Peyer's patch (tissue), 4 donors: ENCODE measurements around the gene SPATA31C2. TPM values are rescaled to one million over a fixed set of nuclear protein-coding genes. Genes with fewer than 3 reads are reported as not detected.
"Not testable (repeated sequence)": the region's sequence is repeated elsewhere in the genome, so short reads cannot be mapped to it uniquely, and the experiment has no call there.

Source experiments
- DNase-seq, 3 donors: peaks; one replicate each; pipeline ENCODE4 v3.0.0-alpha.2; 2017 to 2019
- H3K27ac ChIP-seq, 4 donors: fragments of 200-600 bp; sonication (generic); one replicate each; pipeline ENCODE4 v1.5.1; 2016 to 2019
- H3K27me3 ChIP-seq, 2 donors: fragments of 200-600 bp; sonication (generic); one replicate each; pipeline ENCODE4 v1.5.1; 2019
- H3K36me3 ChIP-seq, 3 donors: fragments of 200-600 bp; sonication (generic); one replicate each; pipeline ENCODE4 v1.5.1; 2016 to 2019
- H3K4me1 ChIP-seq, 4 donors: fragments of 200-600 bp; sonication (generic); one replicate each; pipeline ENCODE4 v1.5.1; 2016 to 2019
- H3K4me3 ChIP-seq, 4 donors: fragments of 200-600 bp; sonication (generic); 1 replicate in 3 of 4; 2 replicates in 1 of 4; pipeline ENCODE4 v1.5.1; 2016 to 2019; ENCODE audit warnings: mild to moderate bottlenecking in 1 of 4
- H3K9me3 ChIP-seq, 4 donors: fragments of 200-600 bp; sonication (generic); one replicate each; pipeline ENCODE4 v1.5.1; 2016 to 2019; ENCODE audit warnings: mild to moderate bottlenecking in 1 of 4
- CTCF ChIP-seq, 6 experiments: fragments of 450-650 bp in 4 of 6; fragments of 200-600 bp in 2 of 6; sonication (generic) in 1 of 6; IDR thresholded peaks; one replicate each; pipeline ENCODE4 v1.5.1; 2017 to 2019; ENCODE audit warnings: antibody characterized with exemption in 6 of 6, mild to moderate bottlenecking in 3 of 6, moderate library complexity in 1 of 6
- POLR2A ChIP-seq, 2 donors: fragments of 450-650 bp; IDR thresholded peaks; one replicate each; pipeline ENCODE4 v1.5.1; 2017; ENCODE audit warnings: antibody characterized with exemption in 2 of 2, mild to moderate bottlenecking in 2 of 2, moderate library complexity in 2 of 2
- total RNA-seq, 4 donors: library from RNA; depleted of rRNA; stranded (reverse); fragments of >200 nt; gene quantifications; one replicate each; pipeline ENCODE4 v1.1.0, GENCODE V29; 2016

SPATA31C2 gene
- total RNA-seq, 4 donors from 2014 or later, result not detected

DNA sequence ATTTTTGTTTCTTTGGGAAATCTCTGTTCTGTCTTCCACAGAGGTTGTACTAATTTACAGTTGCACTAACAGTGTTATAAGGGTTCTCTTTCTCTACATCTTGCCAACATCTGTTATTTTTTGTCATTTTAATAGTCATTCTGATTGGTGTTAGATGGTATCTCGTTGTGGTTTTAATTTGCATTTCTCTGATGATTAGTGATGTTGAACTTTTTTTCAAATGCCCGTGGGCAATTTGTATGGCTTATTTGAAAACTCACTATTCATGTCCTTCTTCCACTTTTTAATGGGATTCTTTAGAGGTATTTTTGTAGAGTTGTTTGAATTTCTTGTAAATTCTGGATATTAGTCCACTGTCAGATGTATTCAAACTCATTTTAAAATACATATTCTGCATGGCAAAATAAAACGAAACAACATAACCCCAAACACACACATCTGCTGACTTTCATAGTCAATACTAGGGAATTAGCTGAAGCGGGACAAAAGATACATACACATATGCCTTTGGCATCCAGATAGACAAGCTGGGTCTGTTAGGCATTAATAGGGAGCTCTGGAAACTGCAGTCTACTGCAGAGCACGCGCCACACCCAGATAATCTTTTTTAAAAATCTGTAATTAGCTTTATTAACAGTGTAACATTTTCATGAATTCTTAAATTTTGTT is 5.8 kb upstream of the SPATA31C2 start:
- H3K27ac ChIP-seq, result no peak overlapping the region
- no peak for DNase-seq
- H3K9me3 ChIP-seq, result no peaks in the 10 kb centered on the region
- TF ChIP-seq CTCF (IDR thresholded peaks at IDR 0.05) (no peak), POLR2A (IDR thresholded peaks at IDR 0.05) (no peak)
- no peaks in the 10 kb centered on the region for H3K4me1 ChIP-seq
- H3K36me3 ChIP-seq, result no peaks in the 10 kb centered on the region
- no peaks in the 10 kb centered on the region for H3K27me3 ChIP-seq
- no peak overlapping the region for H3K4me3 ChIP-seq

DNA sequence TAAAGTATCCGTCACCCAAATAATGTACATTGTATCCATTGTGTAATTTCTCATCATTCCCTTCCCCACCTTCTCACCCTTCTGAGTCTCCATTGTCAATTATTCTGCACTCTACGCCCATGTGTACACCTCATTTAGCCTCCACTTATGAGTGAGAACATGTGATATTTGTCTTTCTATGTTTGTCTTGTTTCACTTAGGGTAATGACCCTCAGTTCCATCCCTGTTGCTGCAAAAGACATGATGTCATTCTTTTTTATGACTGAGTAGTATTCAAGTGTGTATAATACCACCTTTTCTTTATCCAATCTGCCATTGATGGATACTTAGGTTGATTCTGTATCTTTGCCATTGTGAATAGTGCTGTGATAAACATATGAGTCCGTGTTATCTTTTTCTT is 4.9 kb upstream of the SPATA31C2 start:
- Histone ChIP-seq H3K9me3 (no peaks in the 10 kb centered on the region), H3K4me3 (no peak overlapping the region), H3K27ac (no peak overlapping the region), H3K36me3 (no peaks in the 10 kb centered on the region), H3K27me3 (no peaks in the 10 kb centered on the region), H3K4me1 (no peaks in the 10 kb centered on the region)
- no peak for DNase-seq
- no peak for TF ChIP-seq POLR2A (IDR thresholded peaks at IDR 0.05)
- no peak for TF ChIP-seq CTCF (IDR thresholded peaks at IDR 0.05)

GRCh38 chr9:88133552-88133951 is 4.7 kb downstream of the SPATA31C2 start:
- not testable (repeated sequence) for H3K27me3 ChIP-seq, H3K36me3 ChIP-seq, H3K9me3 ChIP-seq, DNase-seq, H3K4me1 ChIP-seq, H3K27ac ChIP-seq, H3K4me3 ChIP-seq

DNA sequence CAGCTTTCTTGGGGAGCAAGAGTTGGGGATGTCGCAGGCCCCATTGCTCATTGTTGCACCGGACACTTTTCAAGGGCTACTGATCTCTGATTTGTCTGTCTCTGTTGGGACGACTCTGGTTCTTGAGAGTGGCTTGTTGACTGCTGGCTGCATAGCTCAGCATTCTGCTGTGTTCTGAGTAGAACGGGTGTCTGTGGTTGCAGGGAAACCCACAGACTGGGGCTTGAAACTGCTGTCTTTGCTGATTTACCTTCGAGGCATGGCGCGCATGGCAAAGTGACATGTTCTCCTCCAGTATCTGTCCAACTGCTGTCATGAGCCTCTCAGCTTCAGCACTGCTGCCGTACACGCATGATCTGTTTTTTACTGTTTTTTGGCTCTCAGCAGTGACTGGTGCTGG is 8.7 kb downstream of the SPATA31C2 start:
- not testable (repeated sequence) for H3K9me3 ChIP-seq, H3K4me3 ChIP-seq, H3K36me3 ChIP-seq, DNase-seq, H3K27me3 ChIP-seq, H3K27ac ChIP-seq, H3K4me1 ChIP-seq

GRCh38 chr9:88127700-88128300 is 10.5 kb downstream of the SPATA31C2 start:
- not testable (repeated sequence) for H3K4me3 ChIP-seq, H3K9me3 ChIP-seq, H3K27ac ChIP-seq, DNase-seq, H3K27me3 ChIP-seq, H3K4me1 ChIP-seq, H3K36me3 ChIP-seq

DNA sequence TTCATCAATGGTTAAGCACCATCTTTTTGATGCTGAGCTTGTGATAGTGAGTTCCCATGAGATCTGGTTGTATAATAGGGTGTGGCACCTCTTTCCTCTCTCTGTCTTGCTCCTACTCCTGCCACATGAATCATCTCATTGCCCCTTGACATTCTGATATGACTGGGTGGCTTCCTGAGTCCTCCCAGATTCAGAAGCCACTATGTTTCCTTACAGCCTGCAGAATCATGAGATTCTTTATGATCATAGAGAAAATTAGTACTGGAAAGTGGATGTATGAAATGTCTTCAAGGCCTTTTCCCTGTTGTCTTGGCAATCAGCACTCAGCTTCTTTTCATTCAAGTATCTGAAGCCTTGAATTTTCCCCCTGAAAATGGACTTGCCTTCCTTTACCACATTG is 14.9 kb downstream of the SPATA31C2 start:
- not testable (repeated sequence) for H3K27me3 ChIP-seq, H3K27ac ChIP-seq, H3K9me3 ChIP-seq, H3K4me1 ChIP-seq, H3K36me3 ChIP-seq, H3K4me3 ChIP-seq, DNase-seq

DNA sequence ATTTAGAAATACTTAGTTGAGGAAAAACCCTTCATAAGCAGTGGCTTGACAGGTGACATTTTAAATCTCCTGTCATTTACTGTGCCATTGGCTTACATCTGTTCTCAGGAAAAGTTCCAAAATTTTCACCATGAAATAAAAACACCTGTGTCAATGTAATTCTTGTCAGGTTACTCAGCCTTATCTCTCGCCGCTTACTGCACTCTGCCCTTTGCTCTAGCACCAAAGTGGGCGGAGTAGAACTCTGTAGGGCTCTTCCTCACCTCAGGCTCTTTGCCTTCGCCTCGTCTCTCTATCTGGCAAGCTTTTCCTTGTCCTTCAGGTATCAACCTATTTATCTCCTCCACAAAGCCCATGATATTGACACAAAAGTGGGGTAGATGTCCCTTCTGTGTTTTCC is 20.2 kb downstream of the SPATA31C2 start:
- DNase-seq, result peak in 1 of 3 donors; percentile 82
- not testable (repeated sequence) for H3K36me3 ChIP-seq, H3K27me3 ChIP-seq, H3K4me3 ChIP-seq, H3K9me3 ChIP-seq, H3K4me1 ChIP-seq
- H3K27ac ChIP-seq, result peak overlapping the region in 1 of 4 donors; percentile 40

- not testable (repeated sequence) for H3K27ac ChIP-seq, H3K27me3 ChIP-seq, H3K4me3 ChIP-seq, H3K9me3 ChIP-seq, H3K36me3 ChIP-seq, H3K4me1 ChIP-seq
- peak in 1 of 3 donors; percentile 49 for DNase-seq
Observed at GRCh38 chr9:88114968-88115612, 23.2 kb downstream of the SPATA31C2 start.

GRCh38 chr9:88114283-88114967 is 23.9 kb downstream of the SPATA31C2 start:
- H3K4me1 ChIP-seq, H3K9me3 ChIP-seq, DNase-seq, H3K36me3 ChIP-seq, H3K4me3 ChIP-seq, H3K27me3 ChIP-seq, H3K27ac ChIP-seq: not testable (repeated sequence)

DNA sequence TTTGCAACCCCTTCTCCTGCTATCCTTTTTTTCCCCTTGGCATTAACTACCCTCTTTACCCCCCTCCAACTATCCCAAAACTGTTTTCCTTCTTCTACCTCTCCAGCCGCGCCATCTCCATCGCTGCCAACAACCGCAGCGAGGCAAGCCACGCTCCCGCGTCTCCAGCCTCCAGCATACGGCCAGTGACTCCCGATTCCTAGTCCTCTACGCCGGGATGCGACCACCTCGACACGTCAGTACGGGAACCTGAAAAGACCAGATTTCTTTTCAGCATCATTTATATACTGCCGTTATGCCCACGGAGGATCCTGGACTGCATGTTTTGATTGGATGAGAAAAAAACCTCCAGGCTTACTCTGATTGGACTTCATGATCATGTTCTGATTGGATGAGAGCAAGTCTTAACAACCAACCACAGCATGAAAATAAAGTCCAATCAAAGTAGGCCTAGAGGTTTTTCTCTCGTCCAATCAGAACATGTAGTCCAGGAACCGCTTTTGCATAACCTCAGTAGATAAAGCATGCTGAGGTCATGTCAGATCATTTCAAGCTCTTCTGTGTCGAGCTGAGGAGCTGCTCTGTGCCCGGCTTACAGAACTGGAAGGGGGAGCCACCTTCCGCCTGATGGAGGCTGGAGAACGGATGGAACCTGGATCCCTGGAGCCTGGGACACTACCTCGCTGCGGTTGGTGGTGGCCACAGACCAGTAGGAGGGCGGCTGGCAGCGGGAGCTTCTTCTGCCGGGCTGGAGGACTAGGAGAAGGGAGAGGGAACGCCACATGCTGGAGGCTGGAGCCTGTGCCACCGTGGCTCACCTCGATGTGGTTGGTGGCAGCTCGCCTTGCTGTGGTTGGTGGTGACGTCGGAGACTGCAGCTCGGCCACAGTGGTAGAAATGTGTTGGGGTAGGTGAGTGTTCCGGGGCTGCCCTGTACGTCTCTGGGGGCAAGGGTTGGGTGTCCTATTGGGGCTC is 24.8 kb downstream of the SPATA31C2 start:
- not testable (repeated sequence) for H3K27ac ChIP-seq, H3K4me1 ChIP-seq, H3K36me3 ChIP-seq, H3K9me3 ChIP-seq, DNase-seq, H3K4me3 ChIP-seq, H3K27me3 ChIP-seq
